Ascending aorta (tissue), 2 donors: ENCODE data around the gene ATG16L2. TPM values are rescaled to one million over a fixed set of nuclear protein-coding genes. Genes with fewer than 3 reads are reported as not detected.

Experiments
- DNase-seq, 2 donors: peaks; one replicate each; pipeline ENCODE4 v3.0.0-alpha.2; 2019; ENCODE audit warnings: low spot score in 2 of 2
- H3K27ac ChIP-seq, 2 donors: fragments of 200-600 bp; sonication (generic); one replicate each; pipeline ENCODE4 v1.5.1; 2016 to 2017; ENCODE audit warnings: mild to moderate bottlenecking in 1 of 2
- H3K27me3 ChIP-seq: fragments of 200-600 bp; sonication (generic); one replicate; pipeline ENCODE4 v1.5.1; 2017
- H3K36me3 ChIP-seq, 2 donors: fragments of 200-600 bp; sonication (generic); one replicate each; pipeline ENCODE4 v1.5.1; 2016
- H3K4me1 ChIP-seq, 2 donors: fragments of 200-600 bp; sonication (generic); one replicate each; pipeline ENCODE4 v1.5.1; 2016 to 2017; ENCODE audit warnings: mild to moderate bottlenecking in 1 of 2
- H3K4me3 ChIP-seq, 2 donors: fragments of 200-600 bp; sonication (generic); one replicate each; pipeline ENCODE4 v1.5.1; 2016 to 2017; ENCODE audit warnings: mild to moderate bottlenecking in 1 of 2
- H3K9me3 ChIP-seq, 2 donors: fragments of 200-600 bp; sonication (generic); one replicate each; pipeline ENCODE4 v1.5.1; 2016
- intact Hi-C: fragments of 100-400 bp; cut with DNase I; formaldehyde crosslinking; loops from one replicate; pipeline ENCODE4 v1.15.1; 2023
- total RNA-seq: library from RNA; depleted of rRNA; stranded (reverse); fragments of >200 nt; gene quantifications from one replicate; pipeline ENCODE4 v1.1.0, GENCODE V29; 2016
- TF ChIP-seq, protein P1 (sequence below), 3 experiments: fragments of 200-600 bp in 2 of 3; fragments of 450-650 bp in 1 of 3; sonication (generic) in 2 of 3; IDR thresholded peaks; one replicate each; pipeline ENCODE4 v1.5.1; 2016 to 2019; ENCODE audit warnings: antibody characterized with exemption in 3 of 3, mild to moderate bottlenecking in 1 of 3, moderate library complexity in 1 of 3

The ATG16L2 gene
- total RNA-seq, 1 donor from 2014 or later, result 21.2 TPM

DNA sequence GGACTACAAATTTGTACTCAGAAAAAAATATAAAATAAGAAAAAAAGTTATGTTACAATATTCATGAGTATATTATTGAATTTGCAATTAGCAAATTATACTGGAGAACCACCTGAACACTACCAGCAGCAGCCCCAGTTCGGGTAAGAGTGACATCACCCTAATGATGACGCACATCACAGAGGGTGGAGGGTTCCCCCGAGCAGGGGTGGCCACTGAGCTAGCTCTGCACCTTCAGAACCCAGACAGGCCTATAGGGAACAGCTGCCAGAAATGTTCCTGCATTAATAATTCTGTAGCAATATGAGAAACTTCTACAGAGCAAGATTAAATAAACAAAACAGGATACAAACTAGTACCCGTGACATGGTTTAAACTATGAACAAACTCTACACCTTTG lies 44.5 kb upstream of the ATG16L2 start:
- H3K27me3 ChIP-seq, result no peaks in the 10 kb centered on the region
- H3K9me3 ChIP-seq, result no peaks in the 10 kb centered on the region
- no peak overlapping the region for H3K27ac ChIP-seq
- H3K4me1 ChIP-seq, result peaks cover 0 to 3% of the 10 kb centered on the region in 2 donors
- no peak for DNase-seq
- intact Hi-C loops, result no loop called here
- H3K36me3 ChIP-seq, result no peaks in the 10 kb centered on the region
- no peak overlapping the region for H3K4me3 ChIP-seq
- TF ChIP-seq, protein P1, sequence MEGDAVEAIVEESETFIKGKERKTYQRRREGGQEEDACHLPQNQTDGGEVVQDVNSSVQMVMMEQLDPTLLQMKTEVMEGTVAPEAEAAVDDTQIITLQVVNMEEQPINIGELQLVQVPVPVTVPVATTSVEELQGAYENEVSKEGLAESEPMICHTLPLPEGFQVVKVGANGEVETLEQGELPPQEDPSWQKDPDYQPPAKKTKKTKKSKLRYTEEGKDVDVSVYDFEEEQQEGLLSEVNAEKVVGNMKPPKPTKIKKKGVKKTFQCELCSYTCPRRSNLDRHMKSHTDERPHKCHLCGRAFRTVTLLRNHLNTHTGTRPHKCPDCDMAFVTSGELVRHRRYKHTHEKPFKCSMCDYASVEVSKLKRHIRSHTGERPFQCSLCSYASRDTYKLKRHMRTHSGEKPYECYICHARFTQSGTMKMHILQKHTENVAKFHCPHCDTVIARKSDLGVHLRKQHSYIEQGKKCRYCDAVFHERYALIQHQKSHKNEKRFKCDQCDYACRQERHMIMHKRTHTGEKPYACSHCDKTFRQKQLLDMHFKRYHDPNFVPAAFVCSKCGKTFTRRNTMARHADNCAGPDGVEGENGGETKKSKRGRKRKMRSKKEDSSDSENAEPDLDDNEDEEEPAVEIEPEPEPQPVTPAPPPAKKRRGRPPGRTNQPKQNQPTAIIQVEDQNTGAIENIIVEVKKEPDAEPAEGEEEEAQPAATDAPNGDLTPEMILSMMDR (IDR thresholded peaks at IDR 0.05), result no peak

DNA sequence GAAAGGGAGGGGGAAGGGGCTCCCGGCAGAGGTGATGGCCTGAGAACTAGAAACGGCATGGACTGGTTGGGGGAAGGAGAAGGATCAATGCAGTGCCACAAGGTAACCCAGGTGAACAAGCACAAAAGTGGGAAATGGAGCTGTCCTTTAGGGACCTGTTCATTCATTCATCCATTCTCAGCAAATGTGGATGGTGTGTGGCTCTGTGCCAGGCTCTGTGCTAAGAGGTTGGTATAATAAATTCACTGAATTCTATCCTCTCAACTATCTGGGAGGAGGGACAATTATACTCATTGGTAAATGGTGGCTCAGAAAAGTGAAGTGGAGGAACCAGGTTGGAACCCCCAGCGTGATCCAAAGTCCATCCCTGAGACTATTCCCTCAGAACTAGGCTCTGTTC lies 43.4 kb upstream of the ATG16L2 start:
- TF ChIP-seq, protein P1 (IDR thresholded peaks at IDR 0.05), result no peak
- Histone ChIP-seq H3K9me3 (no peaks in the 10 kb centered on the region), H3K36me3 (no peaks in the 10 kb centered on the region), H3K4me1 (peaks cover 0 to 3% of the 10 kb centered on the region in 2 donors), H3K27ac (no peak overlapping the region), H3K27me3 (no peaks in the 10 kb centered on the region), H3K4me3 (no peak overlapping the region)
- intact Hi-C loops, result no loop called here
- DNase-seq, result no peak

DNA sequence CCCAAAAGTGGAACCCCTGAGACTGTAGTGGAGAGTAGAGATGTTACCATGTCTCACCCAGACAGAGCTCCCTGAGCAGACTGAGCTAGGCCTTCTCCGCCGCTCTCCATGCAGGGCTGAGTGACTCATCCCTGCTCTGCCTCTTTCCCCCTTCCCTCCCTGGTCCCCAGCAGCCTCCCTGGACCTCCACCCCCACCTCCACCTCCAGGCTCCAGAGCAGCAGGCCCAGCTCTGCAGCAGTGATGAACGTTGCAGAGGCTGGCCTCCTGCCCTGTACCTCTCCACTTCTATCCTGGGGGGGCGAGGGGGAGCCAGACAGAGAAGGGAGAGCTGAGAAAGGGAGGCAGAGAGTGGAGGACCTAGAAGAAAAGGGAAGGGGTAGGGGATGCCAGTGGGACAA lies 42.7 kb upstream of the ATG16L2 start:
- Histone ChIP-seq H3K4me1 (peaks cover 0 to 3% of the 10 kb centered on the region in 2 donors), H3K9me3 (no peaks in the 10 kb centered on the region), H3K27me3 (no peaks in the 10 kb centered on the region), H3K4me3 (no peak overlapping the region), H3K36me3 (no peaks in the 10 kb centered on the region), H3K27ac (no peak overlapping the region)
- TF ChIP-seq, protein P1 (IDR thresholded peaks at IDR 0.05), result no peak
- no peak for DNase-seq
- intact Hi-C loops, result no loop called here

DNA sequence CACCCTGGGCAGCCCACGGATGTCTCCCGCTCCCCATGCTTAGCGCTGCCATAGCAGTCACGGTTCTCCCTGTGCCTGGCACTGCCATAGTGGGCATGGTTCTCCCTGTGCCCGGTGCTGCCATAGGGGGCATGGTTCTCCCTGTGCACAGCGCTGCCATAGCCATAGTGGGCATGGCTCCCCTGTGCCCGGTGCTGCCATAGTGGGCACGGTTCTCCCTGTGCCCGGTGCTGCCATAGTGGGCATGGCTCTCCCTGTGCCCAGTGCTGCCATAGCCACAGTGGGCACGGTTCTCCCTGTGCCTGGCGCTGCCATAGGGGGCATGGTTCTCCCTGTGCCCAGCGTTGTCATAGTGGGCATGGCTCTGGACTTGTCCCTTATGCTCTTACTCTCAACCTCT lies 42.2 kb upstream of the ATG16L2 start:
- Histone ChIP-seq H3K36me3 (no peaks in the 10 kb centered on the region), H3K4me1 (peaks cover 0 to 3% of the 10 kb centered on the region in 2 donors), H3K27me3 (no peaks in the 10 kb centered on the region), H3K27ac (no peak overlapping the region), H3K9me3 (no peaks in the 10 kb centered on the region), H3K4me3 (no peak overlapping the region)
- intact Hi-C loops, result no loop called here
- DNase-seq, result no peak
- TF ChIP-seq, protein P1 (IDR thresholded peaks at IDR 0.05), result no peak

DNA sequence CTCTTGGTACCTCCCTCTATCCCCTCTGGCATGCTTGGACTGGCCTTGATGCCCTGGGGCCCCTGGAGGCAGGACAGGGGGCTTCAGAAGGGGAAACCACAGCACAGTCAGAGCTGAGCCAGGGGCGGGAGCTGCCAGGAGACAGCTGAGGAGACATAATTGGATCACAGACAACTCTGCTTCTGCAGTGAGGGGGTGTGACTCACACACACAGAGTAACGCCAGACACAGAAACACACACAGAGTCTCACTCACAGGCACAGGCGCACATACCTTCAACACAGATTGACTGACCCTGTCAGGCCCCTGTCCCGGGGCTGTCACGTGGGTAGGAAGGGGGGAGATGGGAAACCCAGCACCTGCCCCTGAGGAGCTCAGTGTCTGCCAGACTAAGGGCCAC lies 40.9 kb upstream of the ATG16L2 start:
- Histone ChIP-seq H3K36me3 (no peaks in the 10 kb centered on the region), H3K27ac (no peak overlapping the region), H3K4me3 (no peak overlapping the region), H3K27me3 (no peaks in the 10 kb centered on the region), H3K4me1 (peaks cover 0 to 7% of the 10 kb centered on the region in 2 donors), H3K9me3 (no peaks in the 10 kb centered on the region)
- TF ChIP-seq, protein P1 (IDR thresholded peaks at IDR 0.05), result no peak
- no peak for DNase-seq
- intact Hi-C loops, result no loop called here

DNA sequence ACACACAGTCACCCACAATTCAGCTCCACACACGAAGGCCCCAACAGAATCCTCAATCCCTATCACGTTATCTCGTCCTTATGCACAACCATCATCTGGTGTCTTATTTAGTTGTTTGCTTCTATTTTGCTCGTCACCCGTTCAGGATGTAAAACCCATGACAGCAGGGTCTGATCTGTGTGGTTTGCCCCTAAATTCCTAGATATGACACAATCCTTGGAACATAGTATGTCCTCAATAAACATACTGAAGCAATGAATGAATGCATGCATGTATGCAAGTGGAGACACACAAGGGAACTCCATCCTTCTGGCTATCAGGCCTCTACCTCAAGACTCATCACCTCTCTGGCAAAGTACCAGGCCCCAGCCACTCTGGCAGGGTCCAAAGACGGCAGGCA lies 40.5 kb upstream of the ATG16L2 start:
- TF ChIP-seq, protein P1 (IDR thresholded peaks at IDR 0.05), result no peak
- H3K27ac ChIP-seq, result no peak overlapping the region
- no peaks in the 10 kb centered on the region for H3K27me3 ChIP-seq
- H3K4me3 ChIP-seq, result no peak overlapping the region
- intact Hi-C loops, result no loop called here
- DNase-seq, result no peak
- H3K4me1 ChIP-seq, result peaks cover 0 to 9% of the 10 kb centered on the region in 2 donors
- no peaks in the 10 kb centered on the region for H3K36me3 ChIP-seq
- no peaks in the 10 kb centered on the region for H3K9me3 ChIP-seq
